ENCODE measurements around the gene ARHGAP15. TPM values are rescaled to one million over a fixed set of nuclear protein-coding genes. Genes with fewer than 3 reads are reported as not detected.

The ARHGAP15 gene
- total RNA-seq, 4 donors from 2014 or later: 1.2 to 6.0 (median 3.4) TPM

DNA sequence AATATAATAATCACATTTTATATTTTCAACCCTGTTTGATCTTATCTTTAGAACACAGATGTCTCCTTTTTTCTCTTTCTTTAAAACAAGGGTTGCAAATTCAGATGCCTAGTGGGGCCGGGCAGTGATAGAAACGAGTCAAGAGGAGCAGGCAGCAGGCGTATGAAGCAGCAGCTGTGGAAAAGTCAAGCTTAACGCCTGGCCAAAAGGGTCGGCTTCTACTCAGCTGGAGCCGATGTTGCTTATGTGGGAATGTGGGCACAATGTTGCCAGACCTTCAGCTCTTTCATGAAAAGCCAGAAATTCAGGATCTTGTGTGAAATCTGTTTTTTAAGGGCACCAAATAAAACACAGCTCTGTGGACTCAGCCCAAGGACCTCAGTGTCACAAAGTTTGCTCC is 642.7 kb downstream of the ARHGAP15 start:
- Histone ChIP-seq H3K9me3 (no peaks in the 10 kb centered on the region), H3K36me3 (no peaks in the 10 kb centered on the region), H3K4me3 (no peak overlapping the region), H3K4me1 (no peaks in the 10 kb centered on the region), H3K27me3 (no peaks in the 10 kb centered on the region), H3K27ac (no peak overlapping the region)
- TF ChIP-seq, protein P1, sequence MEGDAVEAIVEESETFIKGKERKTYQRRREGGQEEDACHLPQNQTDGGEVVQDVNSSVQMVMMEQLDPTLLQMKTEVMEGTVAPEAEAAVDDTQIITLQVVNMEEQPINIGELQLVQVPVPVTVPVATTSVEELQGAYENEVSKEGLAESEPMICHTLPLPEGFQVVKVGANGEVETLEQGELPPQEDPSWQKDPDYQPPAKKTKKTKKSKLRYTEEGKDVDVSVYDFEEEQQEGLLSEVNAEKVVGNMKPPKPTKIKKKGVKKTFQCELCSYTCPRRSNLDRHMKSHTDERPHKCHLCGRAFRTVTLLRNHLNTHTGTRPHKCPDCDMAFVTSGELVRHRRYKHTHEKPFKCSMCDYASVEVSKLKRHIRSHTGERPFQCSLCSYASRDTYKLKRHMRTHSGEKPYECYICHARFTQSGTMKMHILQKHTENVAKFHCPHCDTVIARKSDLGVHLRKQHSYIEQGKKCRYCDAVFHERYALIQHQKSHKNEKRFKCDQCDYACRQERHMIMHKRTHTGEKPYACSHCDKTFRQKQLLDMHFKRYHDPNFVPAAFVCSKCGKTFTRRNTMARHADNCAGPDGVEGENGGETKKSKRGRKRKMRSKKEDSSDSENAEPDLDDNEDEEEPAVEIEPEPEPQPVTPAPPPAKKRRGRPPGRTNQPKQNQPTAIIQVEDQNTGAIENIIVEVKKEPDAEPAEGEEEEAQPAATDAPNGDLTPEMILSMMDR (IDR thresholded peaks at IDR 0.05): no peak
- TF ChIP-seq EP300 (IDR thresholded peaks at IDR 0.05): no peak
- TF ChIP-seq POLR2AphosphoS5 (IDR thresholded peaks at IDR 0.05): no peak
- no peak for TF ChIP-seq POLR2A (IDR thresholded peaks at IDR 0.05)
- DNase-seq (ENCODE audit: low spot score in 2 of 2): no peak
- WGBS: 66% methylated on average over 6 of the region's 6 CpGs

DNA sequence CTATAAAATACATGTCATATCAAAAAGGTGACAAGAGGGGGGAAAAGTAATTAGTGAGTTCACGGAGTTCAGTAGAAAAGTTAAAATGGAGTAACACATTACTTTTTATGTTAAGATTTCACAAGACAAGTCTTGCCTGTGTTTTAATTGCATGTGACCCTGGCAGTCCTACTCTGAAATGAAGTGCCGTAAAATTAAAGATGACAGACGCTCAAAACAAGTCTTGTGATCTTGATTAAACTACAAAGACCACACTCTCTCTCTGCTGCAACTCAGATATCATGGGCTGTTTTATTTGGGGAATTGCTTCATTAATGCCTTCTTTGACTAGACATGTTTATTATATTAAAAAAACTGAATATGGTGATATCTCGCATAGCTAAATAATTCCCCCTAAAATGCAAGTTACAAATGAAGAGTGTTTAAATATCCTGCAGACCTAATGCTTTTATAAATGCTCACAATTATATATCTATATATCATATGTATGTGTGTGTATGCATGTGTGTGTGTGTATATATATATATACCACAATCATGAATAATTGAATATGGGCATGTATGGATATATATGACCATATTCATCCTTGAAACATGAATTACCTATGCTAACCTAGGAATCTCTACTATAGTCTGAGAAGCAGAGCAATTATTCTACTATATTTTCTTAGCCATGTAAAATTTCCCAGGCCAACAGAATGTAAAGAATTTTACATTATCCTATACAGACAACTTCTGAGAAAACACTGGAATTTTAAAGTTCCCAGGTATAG is 647.5 kb downstream of the ARHGAP15 start:
- no peaks in the 10 kb centered on the region for H3K4me1 ChIP-seq
- no peaks in the 10 kb centered on the region for H3K27me3 ChIP-seq
- no peaks in the 10 kb centered on the region for H3K9me3 ChIP-seq
- H3K27ac ChIP-seq: no peak overlapping the region
- no peak overlapping the region for H3K4me3 ChIP-seq
- H3K36me3 ChIP-seq: no peaks in the 10 kb centered on the region
- WGBS: 52% methylated on average over 4 of the region's 4 CpGs
- no peak for DNase-seq (ENCODE audit: low spot score in 2 of 2)
- TF ChIP-seq, protein P1 (IDR thresholded peaks at IDR 0.05): no peak
- TF ChIP-seq POLR2AphosphoS5 (IDR thresholded peaks at IDR 0.05) (no peak), POLR2A (IDR thresholded peaks at IDR 0.05) (no peak), EP300 (IDR thresholded peaks at IDR 0.05) (no peak)

DNA sequence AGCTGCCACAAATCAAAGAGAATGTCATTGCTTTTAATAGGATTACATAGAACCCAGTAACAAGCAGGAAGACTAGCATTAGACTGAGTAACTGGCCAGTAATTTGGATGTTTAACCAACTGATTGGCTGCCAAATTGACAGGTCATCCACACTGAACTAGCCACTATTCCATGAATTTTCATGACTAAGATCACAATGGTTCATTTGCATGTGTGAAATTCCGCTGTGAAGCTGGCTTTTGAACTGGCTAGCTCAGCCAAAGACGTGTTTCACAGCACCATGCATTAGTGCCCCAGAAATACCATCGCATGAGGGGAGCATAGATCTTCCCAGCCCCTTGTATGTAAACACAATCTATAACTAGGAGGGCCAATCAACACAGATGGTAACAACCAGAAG is 649.8 kb downstream of the ARHGAP15 start:
- TF ChIP-seq EP300 (IDR thresholded peaks at IDR 0.05) (no peak), POLR2AphosphoS5 (IDR thresholded peaks at IDR 0.05) (no peak), POLR2A (IDR thresholded peaks at IDR 0.05) (no peak)
- TF ChIP-seq, protein P1 (IDR thresholded peaks at IDR 0.05): no peak
- Histone ChIP-seq H3K9me3 (no peaks in the 10 kb centered on the region), H3K27ac (no peak overlapping the region), H3K4me1 (no peaks in the 10 kb centered on the region), H3K36me3 (no peaks in the 10 kb centered on the region), H3K27me3 (no peaks in the 10 kb centered on the region), H3K4me3 (no peak overlapping the region)
- 73% methylated on average over 3 of the region's 3 CpGs for WGBS
- DNase-seq (ENCODE audit: low spot score in 2 of 2): no peak

DNA sequence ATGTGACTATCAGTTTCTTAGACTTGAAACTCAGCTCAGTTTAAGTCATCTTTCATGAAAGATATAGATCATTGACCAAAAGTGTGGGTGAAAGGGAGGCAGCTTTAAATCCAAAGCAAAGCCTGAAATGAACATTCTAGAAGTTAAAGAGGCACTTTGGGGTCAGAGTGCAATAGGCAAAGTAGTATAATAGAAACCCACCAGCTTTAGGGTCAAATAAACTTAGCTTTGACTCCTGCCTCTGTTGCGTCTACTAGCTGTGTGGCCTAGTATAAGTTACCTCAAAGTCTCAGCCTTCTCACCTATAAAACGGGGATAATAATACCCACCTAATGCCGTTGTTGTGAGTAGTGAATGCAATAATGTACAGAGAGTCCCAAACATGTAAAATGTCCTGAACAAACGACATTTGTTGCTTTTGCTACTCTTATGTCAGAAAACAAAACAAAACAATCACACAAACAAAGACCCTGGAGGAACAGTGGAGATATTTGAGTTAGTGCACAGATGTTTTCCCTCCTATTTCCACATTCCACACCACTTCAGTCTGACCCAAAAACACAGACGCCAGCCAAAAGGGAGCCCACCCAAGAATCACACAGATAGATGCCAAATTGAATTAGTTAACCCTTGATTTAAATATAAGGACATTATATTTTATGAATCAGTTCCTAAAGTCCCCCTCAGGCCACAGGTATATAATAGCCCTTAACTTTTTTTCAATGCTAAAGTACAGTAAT is 657.0 kb downstream of the ARHGAP15 start:
- no peak for DNase-seq (ENCODE audit: low spot score in 2 of 2)
- no peak overlapping the region for H3K4me3 ChIP-seq
- no peaks in the 10 kb centered on the region for H3K36me3 ChIP-seq
- H3K4me1 ChIP-seq: no peaks in the 10 kb centered on the region
- WGBS: 71% methylated on average over 5 of the region's 5 CpGs
- TF ChIP-seq EP300 (IDR thresholded peaks at IDR 0.05) (no peak), POLR2AphosphoS5 (IDR thresholded peaks at IDR 0.05) (no peak), POLR2A (IDR thresholded peaks at IDR 0.05) (no peak)
- TF ChIP-seq, protein P1 (IDR thresholded peaks at IDR 0.05): no peak
- H3K27me3 ChIP-seq: no peaks in the 10 kb centered on the region
- no peaks in the 10 kb centered on the region for H3K9me3 ChIP-seq
- no peak overlapping the region for H3K27ac ChIP-seq

DNA sequence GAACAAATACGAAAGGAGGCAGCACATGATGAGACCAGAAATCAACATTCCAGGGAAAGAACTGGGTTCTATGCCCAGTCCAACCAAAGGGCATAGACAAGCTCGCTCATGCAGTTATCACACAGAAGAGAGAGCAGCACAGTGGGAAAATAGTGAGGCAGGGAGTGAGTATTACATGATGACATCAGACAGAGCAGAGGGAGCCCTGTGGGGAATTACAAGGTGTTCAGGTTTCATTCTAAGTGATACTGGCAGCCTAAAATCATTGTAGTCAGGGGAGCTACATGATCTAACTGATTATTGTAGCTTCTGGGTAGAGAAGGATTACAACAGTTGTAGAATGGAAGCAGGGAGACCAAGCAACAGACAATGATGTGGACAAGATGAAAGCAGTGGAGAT is 658.5 kb downstream of the ARHGAP15 start:
- H3K9me3 ChIP-seq: no peaks in the 10 kb centered on the region
- TF ChIP-seq POLR2AphosphoS5 (IDR thresholded peaks at IDR 0.05) (no peak), EP300 (IDR thresholded peaks at IDR 0.05) (no peak), POLR2A (IDR thresholded peaks at IDR 0.05) (no peak)
- TF ChIP-seq, protein P1 (IDR thresholded peaks at IDR 0.05): no peak
- 73% methylated on average over 2 of the region's 2 CpGs for WGBS

More for the DNA sequence above, 658.5 kb downstream of the ARHGAP15 start:
- no peak overlapping the region for H3K27ac ChIP-seq
- no peaks in the 10 kb centered on the region for H3K27me3 ChIP-seq
- no peaks in the 10 kb centered on the region for H3K36me3 ChIP-seq
- H3K4me3 ChIP-seq: no peak overlapping the region
- no peak for DNase-seq (ENCODE audit: low spot score in 2 of 2)
- H3K4me1 ChIP-seq: no peaks in the 10 kb centered on the region

All from suprapubic skin (tissue), 4 donors.